HG02763 (cell line): Measurements from ENCODE around the gene USP30.

ENCODE experiments used
- ATAC-seq: cut with Tn5 transposase; IDR thresholded peaks from one replicate; pipeline ENCODE4 v1.9.1; 2021; ENCODE audit warnings: mild to moderate bottlenecking, moderate library complexity; ENCODE audit not compliant: unreplicated experiment

USP30 gene

DNA sequence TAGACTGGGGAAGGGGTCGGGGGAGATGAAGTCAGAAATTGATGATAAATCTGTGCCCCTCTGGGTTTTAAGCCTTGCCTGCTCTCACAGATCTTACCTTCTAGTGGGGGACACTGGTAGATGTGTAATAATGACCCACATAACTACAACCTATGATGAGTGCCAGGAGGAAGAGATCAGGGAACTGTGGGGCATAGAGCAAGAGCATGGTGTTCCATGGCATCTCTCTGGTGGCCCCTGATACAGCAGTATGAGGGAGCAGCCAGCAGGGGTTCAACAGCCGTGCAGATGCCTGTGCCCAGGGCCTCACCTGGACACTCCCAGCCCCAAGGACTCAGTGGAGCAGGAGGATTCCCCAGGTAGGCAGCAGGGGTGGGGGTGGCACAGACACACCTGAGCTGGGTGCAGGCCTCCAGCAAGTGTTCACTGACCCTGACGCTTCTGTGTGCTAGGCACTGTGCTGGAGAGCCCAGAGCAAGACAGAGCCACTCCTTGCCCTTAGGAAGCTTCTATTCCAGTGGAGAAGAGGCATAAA, 69.0 kb downstream of the USP30 start:
- no peak for ATAC-seq

GRCh38 chr12:109124878-109125648, 72.7 kb downstream of the USP30 start:
- no peak for ATAC-seq

DNA sequence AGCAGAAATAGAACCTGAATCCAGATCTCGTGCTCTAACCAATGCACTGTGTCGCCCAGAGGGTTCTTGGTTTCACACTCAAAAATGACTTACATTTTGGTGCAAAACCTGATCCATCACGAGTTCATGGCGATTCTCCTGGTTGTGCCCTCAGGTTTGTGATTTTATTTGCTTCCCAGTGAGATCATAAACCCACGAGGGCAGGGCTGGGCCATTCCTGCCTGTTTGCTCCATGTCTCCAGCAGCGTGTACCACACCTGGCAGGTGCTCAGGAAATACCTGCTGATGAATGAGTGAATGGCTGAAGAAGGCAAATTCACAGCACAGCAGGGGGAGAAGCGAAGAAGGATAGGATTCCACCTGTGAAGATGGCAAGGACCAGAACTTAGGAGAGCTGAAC, 73.4 kb downstream of the USP30 start:
- ATAC-seq: no peak

DNA sequence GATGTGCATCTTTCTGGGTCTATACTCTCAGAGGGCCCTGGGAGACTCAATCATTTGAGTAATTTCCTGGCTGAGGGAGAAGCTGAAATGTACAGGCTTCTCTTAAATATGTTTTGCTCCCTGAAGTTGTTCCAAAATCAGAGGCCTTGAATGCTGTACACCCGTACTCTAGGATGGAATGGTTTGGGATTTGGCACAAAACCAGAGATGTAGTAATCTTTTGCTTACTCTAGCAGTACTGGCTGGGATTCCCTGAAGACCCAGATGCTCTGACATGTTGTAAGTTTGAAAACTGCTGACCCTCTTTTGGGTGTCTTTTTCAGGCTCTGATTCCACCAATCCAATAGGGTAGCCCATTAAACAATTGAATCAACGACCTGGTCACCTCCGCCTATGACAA, 74.4 kb downstream of the USP30 start:
- no peak for ATAC-seq

DNA sequence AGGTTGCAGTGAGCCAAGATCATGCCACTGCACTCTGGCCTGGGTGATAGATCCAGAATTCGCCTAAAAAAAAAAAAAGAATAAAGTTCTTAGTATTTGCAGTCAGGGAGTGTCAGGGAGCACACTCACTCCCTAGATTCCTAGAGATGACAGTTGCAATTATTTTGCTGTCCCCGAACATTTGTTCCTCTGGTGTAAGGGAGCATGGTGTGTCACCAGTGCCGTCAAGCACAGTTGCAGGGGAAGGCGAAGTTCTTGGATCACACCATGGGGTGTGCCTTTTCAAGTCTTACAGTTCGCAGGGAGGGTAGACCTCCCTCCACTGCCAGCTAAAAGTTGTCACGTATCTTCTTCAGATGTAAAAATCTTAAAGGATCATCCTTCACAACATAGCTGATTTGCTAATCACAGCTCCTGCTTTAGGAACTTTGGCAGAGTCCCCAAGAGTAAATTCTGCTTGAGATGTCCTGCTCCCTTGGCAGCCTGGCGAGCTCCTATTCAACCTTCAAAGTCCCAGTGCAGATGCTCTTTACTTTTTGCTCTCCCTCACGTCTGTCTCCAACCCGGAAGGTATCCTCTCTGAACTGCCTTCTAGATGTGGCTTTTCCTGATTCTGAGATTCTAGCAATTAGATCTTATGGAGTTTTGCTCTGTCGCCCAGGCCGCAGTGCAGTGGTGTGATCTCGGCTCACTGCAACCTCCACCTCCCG, 75.3 kb downstream of the USP30 start:
- ATAC-seq: no peak

GRCh38 chr12:109130297-109131153, 78.1 kb downstream of the USP30 start:
- no peak for ATAC-seq

DNA sequence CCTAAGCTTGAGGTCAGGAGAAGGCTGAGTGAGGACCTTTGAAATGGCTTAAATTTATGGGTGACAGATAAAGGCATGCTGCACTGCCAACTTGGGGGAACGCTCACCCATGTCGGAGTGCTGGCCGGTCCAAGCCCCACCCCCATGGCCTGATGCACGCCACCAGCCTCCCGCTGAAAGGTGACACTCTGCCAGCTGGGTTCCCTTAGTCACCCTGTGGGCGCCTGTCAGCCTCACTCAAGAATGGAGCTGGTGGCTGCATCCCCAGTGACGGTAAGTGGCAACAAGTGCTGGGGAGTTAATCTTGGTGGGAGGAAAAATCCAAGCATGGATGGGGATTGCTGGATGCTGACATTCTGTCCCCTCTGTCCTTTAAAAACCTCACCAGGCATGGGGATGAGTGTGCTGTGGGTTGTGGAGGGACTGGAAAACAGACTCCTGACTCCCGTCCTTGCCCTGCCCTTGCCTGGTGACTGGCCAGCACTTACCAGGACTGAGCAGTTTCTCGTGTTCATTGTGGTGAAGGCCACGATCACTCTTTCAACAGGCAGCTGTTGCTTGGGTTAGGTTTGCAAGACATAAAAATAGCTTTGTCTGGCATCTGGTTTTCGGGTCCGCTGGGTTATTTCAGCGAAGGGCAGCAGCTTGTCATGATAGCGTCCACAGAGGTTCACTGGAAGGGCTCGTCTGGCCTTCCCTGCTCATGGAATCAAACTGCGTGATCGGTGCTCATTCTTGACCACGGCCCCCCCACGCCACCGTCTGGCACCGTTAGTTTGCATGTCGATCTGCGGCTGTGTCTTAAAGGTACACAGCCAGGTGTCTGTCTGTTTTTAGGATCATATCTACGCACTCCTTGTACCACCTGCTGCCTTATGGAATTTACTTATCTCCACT, 79.0 kb downstream of the USP30 start:
- no peak for ATAC-seq

DNA sequence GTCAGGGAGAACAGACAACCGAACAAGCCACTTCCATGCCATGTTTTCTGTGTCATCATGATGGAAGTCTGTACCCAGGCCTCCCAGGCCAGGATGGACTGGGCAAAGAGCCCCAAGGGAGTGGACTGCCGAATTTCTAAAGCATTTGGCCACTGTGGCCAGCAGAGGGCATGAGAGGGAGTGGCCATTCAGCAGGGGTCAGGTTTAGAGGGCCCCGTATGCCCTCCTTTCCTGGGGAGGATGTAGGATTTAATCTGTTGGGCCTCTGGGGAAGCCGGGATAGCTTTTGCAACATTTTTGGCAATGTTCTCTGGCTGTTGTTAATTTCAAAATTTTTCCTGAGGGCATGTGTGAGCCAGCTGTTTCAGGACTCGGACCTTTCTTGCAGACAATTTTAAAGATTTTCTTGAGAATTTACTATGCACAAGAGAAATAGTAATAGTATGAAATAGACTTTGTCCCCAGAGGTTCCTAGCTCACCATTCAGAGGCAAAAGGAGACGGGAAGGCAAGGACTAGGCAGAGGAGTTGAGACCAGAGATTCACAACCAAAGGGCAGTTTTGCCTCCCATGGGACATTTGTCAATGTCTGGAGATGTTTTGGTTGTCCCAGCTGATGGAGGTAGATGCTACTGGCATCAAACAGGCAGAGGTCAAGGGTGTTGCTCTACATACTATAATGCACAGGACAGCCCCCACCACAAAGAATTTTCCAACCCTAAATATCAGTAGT, 82.0 kb downstream of the USP30 start:
- no peak for ATAC-seq

GRCh38 chr12:109137055-109137454, 84.7 kb downstream of the USP30 start:
- no peak for ATAC-seq
